ENCODE results near the gene SCFD2.

SCFD2 gene

DNA sequence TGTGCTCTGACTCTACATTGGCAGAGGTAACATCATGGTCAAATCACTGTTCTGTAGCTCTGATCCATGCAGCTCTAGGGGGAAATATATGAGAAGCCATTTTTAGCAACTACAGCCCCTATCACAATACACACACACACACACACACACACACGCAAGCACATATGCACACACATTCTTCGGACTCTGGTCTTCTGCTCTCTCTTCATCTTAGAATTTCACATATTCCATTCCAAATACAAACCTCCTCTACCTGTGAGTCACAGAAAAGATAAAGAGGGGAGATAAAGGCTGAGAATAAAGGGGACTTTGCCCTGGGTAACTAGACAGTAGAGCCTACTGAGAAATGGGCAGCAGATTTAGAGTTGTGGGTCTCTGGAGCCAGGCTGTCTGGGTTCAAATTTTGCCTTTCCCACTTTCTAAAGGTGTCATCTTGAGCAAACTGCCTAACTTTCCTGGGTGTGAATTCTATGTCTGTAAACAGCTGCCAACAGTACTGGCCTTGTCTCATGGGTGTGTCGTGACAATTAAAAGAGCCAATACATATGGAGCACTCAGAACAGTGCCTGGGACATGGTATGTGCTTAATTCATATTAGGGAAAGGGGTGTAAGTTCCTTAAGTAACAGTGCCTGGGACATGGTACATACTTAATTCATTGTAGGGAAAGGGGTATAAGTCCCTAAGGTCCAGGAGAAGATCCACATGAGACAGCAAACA is 515.3 kb downstream of the SCFD2 start:
- Histone ChIP-seq H3K27me3 (replicated peaks; ENCODE audit: control insufficient read depth, insufficient read depth, low read length, poor library complexity, severe bottlenecking) (no peaks in the 10 kb centered on the region), H3K9me3 (ENCODE audit: control insufficient read depth, low read length) (no peaks in the 10 kb centered on the region), H3K4me1 (ENCODE audit: control insufficient read depth, insufficient read depth, low read length, poor library complexity, severe bottlenecking) (no peaks in the 10 kb centered on the region), H3K4me3 (ENCODE audit: insufficient read depth, low read depth, low read length, poor library complexity, severe bottlenecking) (no peak overlapping the region), H3K27ac (ENCODE audit: insufficient read depth, low read length, poor library complexity, severe bottlenecking) (no peak overlapping the region), H3K36me3 (ENCODE audit: control insufficient read depth, insufficient read depth, low read length) (no peaks in the 10 kb centered on the region)
- DNase-seq = no peak

DNA sequence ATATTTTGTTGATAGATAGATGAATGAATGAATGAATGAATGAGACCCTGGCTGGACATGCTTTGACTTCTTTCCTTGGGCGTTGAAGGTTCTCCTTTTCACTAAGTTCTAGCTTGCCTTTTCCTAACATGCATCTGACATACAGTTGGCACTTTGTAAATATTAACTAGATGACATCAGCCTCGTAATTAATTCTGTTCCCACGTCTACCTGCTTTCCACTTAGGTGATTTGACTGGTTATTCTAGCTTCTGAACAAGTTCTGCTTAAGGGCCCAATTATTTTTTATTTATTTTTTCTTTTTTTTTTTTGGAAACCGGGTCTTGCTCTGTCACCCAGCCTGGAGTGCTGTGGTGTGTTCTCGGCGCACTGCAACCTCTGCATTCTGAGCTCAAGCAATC is 517.6 kb downstream of the SCFD2 start:
- Histone ChIP-seq H3K9me3 (ENCODE audit: control insufficient read depth, low read length) (no peaks in the 10 kb centered on the region), H3K27me3 (replicated peaks; ENCODE audit: control insufficient read depth, insufficient read depth, low read length, poor library complexity, severe bottlenecking) (no peaks in the 10 kb centered on the region), H3K4me1 (ENCODE audit: control insufficient read depth, insufficient read depth, low read length, poor library complexity, severe bottlenecking) (no peaks in the 10 kb centered on the region), H3K27ac (ENCODE audit: insufficient read depth, low read length, poor library complexity, severe bottlenecking) (no peak overlapping the region), H3K4me3 (ENCODE audit: insufficient read depth, low read depth, low read length, poor library complexity, severe bottlenecking) (no peak overlapping the region), H3K36me3 (ENCODE audit: control insufficient read depth, insufficient read depth, low read length) (no peaks in the 10 kb centered on the region)
- DNase-seq = no peak

DNA sequence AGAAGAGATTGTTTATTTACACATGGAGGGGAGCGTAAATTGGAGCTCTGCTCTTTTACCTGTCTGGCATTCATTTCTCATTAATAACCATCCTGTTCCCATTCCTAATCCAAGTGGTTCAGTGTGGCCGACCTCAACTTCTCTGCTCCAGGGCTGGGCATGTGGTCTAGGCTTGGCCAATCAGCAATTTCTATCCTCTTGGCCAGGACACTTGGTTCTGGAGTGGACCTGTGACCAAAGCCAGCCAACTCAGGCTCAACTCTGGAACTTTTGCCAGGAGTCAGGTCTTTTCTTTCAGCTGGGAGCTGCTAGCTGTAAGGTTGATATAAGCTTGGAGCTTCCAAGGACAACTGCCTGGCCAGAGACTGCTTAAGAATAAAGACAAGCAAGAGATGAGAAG is 519.4 kb downstream of the SCFD2 start:
- H3K27ac ChIP-seq (ENCODE audit: insufficient read depth, low read length, poor library complexity, severe bottlenecking) = no peak overlapping the region
- no peaks in the 10 kb centered on the region for H3K27me3 ChIP-seq (replicated peaks; ENCODE audit: control insufficient read depth, insufficient read depth, low read length, poor library complexity, severe bottlenecking)
- no peak for DNase-seq
- H3K9me3 ChIP-seq (ENCODE audit: control insufficient read depth, low read length) = no peaks in the 10 kb centered on the region
- no peaks in the 10 kb centered on the region for H3K4me1 ChIP-seq (ENCODE audit: control insufficient read depth, insufficient read depth, low read length, poor library complexity, severe bottlenecking)
- no peaks in the 10 kb centered on the region for H3K36me3 ChIP-seq (ENCODE audit: control insufficient read depth, insufficient read depth, low read length)
- no peak overlapping the region for H3K4me3 ChIP-seq (ENCODE audit: insufficient read depth, low read depth, low read length, poor library complexity, severe bottlenecking)

DNA sequence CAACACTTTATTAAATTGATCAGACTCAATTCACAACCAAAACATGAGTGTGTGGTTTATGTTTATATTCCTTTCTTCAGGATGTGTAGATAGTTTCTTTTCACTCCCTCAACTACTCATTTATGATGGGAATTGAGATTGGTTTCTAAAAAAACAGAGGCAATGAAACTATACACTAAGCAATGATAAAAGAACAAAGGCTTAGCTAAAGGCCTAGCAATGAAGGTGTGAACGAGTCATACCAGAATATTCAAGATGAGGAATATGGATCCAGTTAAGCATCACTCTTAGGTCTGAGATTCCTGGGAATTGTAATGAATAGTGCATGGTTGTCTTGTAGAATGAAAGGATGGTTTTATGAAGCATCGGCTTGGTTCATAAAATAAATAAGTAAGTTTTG is 521.3 kb downstream of the SCFD2 start:
- Histone ChIP-seq H3K4me1 (ENCODE audit: control insufficient read depth, insufficient read depth, low read length, poor library complexity, severe bottlenecking) (no peaks in the 10 kb centered on the region), H3K9me3 (ENCODE audit: control insufficient read depth, low read length) (no peaks in the 10 kb centered on the region), H3K27me3 (replicated peaks; ENCODE audit: control insufficient read depth, insufficient read depth, low read length, poor library complexity, severe bottlenecking) (no peaks in the 10 kb centered on the region), H3K36me3 (ENCODE audit: control insufficient read depth, insufficient read depth, low read length) (no peaks in the 10 kb centered on the region), H3K4me3 (ENCODE audit: insufficient read depth, low read depth, low read length, poor library complexity, severe bottlenecking) (no peak overlapping the region), H3K27ac (ENCODE audit: insufficient read depth, low read length, poor library complexity, severe bottlenecking) (no peak overlapping the region)
- DNase-seq = no peak

DNA sequence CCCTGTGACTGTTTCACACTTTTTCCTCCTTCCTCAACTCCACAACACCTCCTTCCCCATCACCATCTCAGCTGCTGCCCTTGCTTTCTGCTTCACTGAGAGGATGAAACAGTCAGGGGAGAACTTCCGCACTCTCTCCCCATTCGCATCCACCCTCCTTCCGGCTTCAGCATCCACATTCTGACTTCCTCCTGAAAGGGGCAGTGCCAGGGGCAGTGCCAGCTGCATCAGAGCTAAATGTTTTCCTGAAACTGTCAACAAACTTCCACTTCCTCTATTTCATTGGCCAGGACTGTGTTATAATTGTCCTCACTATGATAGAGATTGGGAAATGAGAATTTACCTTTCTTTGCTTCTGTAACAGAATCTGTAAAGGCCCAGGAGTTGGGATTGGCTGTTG is 521.9 kb downstream of the SCFD2 start:
- Histone ChIP-seq H3K27me3 (replicated peaks; ENCODE audit: control insufficient read depth, insufficient read depth, low read length, poor library complexity, severe bottlenecking) (no peaks in the 10 kb centered on the region), H3K27ac (ENCODE audit: insufficient read depth, low read length, poor library complexity, severe bottlenecking) (no peak overlapping the region), H3K9me3 (ENCODE audit: control insufficient read depth, low read length) (no peaks in the 10 kb centered on the region), H3K4me3 (ENCODE audit: insufficient read depth, low read depth, low read length, poor library complexity, severe bottlenecking) (no peak overlapping the region), H3K36me3 (ENCODE audit: control insufficient read depth, insufficient read depth, low read length) (no peaks in the 10 kb centered on the region), H3K4me1 (ENCODE audit: control insufficient read depth, insufficient read depth, low read length, poor library complexity, severe bottlenecking) (no peaks in the 10 kb centered on the region)
- no peak for DNase-seq

DNA sequence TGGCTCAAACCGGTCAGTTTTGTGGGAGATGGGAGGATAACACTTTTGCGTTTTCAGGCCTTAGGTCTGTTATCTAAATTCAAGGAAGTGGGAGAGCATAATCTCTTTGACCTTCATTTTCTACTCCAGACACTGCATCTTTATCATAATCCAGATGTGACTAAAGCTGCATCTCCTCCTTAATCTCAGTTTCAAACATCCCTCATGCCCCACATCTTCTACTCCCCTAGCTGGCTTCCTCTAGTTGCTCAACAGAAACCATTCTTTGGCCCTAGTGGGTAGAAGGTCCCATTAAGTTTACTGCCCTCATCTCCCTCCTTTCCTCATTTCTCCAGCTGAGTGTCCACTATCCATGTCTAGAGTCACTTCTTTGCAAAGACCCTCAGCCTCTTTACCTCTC is 522.5 kb downstream of the SCFD2 start:
- DNase-seq = no peak
- no peak overlapping the region for H3K4me3 ChIP-seq (ENCODE audit: insufficient read depth, low read depth, low read length, poor library complexity, severe bottlenecking)
- no peaks in the 10 kb centered on the region for H3K9me3 ChIP-seq (ENCODE audit: control insufficient read depth, low read length)
- H3K36me3 ChIP-seq (ENCODE audit: control insufficient read depth, insufficient read depth, low read length) = no peaks in the 10 kb centered on the region
- no peaks in the 10 kb centered on the region for H3K27me3 ChIP-seq (replicated peaks; ENCODE audit: control insufficient read depth, insufficient read depth, low read length, poor library complexity, severe bottlenecking)
- no peaks in the 10 kb centered on the region for H3K4me1 ChIP-seq (ENCODE audit: control insufficient read depth, insufficient read depth, low read length, poor library complexity, severe bottlenecking)
- H3K27ac ChIP-seq (ENCODE audit: insufficient read depth, low read length, poor library complexity, severe bottlenecking) = no peak overlapping the region

DNA sequence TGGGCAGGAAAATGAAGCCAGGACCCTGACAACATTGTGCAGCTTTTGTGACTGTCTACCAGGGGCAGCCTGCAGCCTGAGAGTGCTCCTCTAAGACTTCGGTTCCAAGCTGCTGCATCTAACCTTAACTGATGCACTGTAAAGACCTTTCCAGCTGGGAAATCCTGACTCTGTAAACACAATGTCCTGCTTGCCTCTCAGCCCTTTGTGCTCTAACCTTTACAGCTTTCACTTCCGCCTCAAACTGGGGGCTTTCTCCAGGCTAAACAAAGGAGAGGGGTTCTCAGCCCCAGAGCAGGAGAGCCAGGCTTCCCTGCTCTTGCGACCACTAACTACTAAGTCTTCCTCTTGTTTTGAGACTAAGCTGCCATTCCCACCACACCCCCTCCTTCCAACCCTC is 523.1 kb downstream of the SCFD2 start:
- Histone ChIP-seq H3K27ac (ENCODE audit: insufficient read depth, low read length, poor library complexity, severe bottlenecking) (no peak overlapping the region), H3K36me3 (ENCODE audit: control insufficient read depth, insufficient read depth, low read length) (no peaks in the 10 kb centered on the region), H3K4me3 (ENCODE audit: insufficient read depth, low read depth, low read length, poor library complexity, severe bottlenecking) (no peak overlapping the region), H3K27me3 (replicated peaks; ENCODE audit: control insufficient read depth, insufficient read depth, low read length, poor library complexity, severe bottlenecking) (no peaks in the 10 kb centered on the region), H3K9me3 (ENCODE audit: control insufficient read depth, low read length) (no peaks in the 10 kb centered on the region), H3K4me1 (ENCODE audit: control insufficient read depth, insufficient read depth, low read length, poor library complexity, severe bottlenecking) (no peaks in the 10 kb centered on the region)
- no peak for DNase-seq

DNA sequence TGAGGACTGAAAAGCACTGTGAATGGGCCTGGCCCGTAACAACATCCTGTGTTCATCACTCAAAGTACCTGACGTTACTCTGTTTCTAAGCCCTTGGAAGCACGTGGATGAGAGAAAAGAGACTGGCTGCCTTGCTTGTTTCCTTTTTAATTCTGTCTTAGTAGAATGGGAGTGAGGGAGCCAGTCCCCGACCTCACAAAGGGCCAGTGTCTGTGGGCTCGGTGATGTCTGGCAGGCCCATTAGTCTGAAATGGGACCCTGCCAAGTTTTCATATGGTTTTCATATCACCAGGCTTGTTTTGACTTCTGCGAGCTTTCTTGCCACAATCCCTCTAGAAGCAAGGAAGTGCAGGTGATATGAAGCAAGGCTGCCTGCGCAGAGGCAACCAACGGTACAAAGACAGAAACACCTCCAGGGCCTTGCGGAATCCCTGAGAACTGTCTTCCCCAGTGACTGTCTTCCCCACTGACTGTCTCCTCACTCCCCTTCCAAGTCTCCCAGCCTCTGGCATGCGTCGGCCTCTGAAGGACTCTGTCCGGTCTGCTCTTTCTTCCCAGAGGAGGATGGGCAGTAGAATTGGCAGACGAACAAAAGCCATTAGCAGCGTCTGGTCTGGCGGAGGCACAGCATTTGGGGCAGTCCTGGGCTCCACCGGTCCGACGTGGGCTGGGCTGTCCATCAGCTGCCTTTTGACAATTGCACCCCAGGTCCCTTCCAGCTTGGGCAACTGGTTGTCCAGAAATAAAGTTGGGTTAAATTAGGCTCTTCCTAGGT is 524.0 kb downstream of the SCFD2 start:
- H3K36me3 ChIP-seq (ENCODE audit: control insufficient read depth, insufficient read depth, low read length) = no peaks in the 10 kb centered on the region
- no peaks in the 10 kb centered on the region for H3K27me3 ChIP-seq (replicated peaks; ENCODE audit: control insufficient read depth, insufficient read depth, low read length, poor library complexity, severe bottlenecking)
- no peak for DNase-seq
- no peak overlapping the region for H3K4me3 ChIP-seq (ENCODE audit: insufficient read depth, low read depth, low read length, poor library complexity, severe bottlenecking)
- H3K9me3 ChIP-seq (ENCODE audit: control insufficient read depth, low read length) = no peaks in the 10 kb centered on the region
- H3K27ac ChIP-seq (ENCODE audit: insufficient read depth, low read length, poor library complexity, severe bottlenecking) = no peak overlapping the region
- no peaks in the 10 kb centered on the region for H3K4me1 ChIP-seq (ENCODE audit: control insufficient read depth, insufficient read depth, low read length, poor library complexity, severe bottlenecking)

DNA sequence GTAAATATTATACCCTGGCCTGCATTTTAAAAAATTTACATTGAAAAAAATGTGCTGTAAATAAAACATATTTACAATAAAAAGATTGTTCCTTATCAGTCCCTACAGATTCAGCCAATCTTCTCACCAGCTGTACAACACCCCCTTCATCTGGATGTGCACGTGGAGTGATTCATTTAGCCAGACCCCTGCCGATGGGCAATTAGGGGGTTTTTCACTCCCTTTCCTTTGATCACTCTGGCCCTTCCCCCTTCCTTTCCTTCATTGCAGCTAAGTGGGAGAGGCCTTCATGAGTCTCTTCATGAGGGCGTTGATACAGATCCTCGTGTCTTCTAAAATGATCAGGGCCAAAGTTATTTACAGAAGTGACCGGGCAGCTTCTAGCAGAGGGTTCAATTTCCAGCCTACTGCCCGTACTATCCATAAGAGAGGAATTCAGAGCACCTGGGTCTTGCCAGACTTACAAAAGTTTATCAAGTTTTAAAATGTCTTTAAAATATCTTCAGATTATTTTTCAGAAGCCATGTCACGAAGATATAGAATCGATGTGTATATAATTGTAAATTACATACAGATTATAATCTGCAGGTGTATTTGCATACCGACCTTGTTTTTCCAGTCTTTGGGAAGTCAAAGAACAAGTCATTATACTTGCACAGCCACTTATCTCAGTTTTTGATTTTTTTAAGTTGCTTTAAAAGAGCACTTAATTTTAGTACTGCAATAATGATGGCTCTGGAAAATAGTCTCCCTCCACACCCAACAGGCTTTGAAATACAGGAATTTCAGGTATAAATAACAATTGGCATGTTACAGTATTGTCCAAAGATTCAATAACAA is 525.1 kb downstream of the SCFD2 start:
- no peak for DNase-seq
- Histone ChIP-seq H3K9me3 (ENCODE audit: control insufficient read depth, low read length) (no peaks in the 10 kb centered on the region), H3K4me1 (ENCODE audit: control insufficient read depth, insufficient read depth, low read length, poor library complexity, severe bottlenecking) (no peaks in the 10 kb centered on the region)

More for the DNA sequence above, 525.1 kb downstream of the SCFD2 start:
- Histone ChIP-seq H3K36me3 (ENCODE audit: control insufficient read depth, insufficient read depth, low read length) (no peaks in the 10 kb centered on the region), H3K4me3 (ENCODE audit: insufficient read depth, low read depth, low read length, poor library complexity, severe bottlenecking) (no peak overlapping the region), H3K27me3 (replicated peaks; ENCODE audit: control insufficient read depth, insufficient read depth, low read length, poor library complexity, severe bottlenecking) (no peaks in the 10 kb centered on the region), H3K27ac (ENCODE audit: insufficient read depth, low read length, poor library complexity, severe bottlenecking) (no peak overlapping the region)
